ENCODE data around the gene TAF11L8. TPM values are rescaled to one million over a fixed set of nuclear protein-coding genes. Genes with fewer than 3 reads are reported as not detected.
"Not testable (repeated sequence)": the region's sequence is repeated elsewhere in the genome, so short reads cannot be mapped to it uniquely, and the experiment has no call there.

Gene TAF11L8
- total and polyA plus RNA-seq, 11 donors: not detected

GRCh38 chr5:17619354-17619753 is 28.6 kb upstream of the TAF11L8 start:
- DNase-seq (no peak), ATAC-seq (no peak)
- H3K36me3 ChIP-seq: no peaks in the 10 kb centered on the region
- intact Hi-C loops (cut with DNase I): no loop called here
- no peak for TF ChIP-seq CTCF (IDR thresholded peaks at IDR 0.05)
- TF ChIP-seq POLR2A (IDR thresholded peaks at IDR 0.05): no peak
- H3K27me3 ChIP-seq: no peaks in the 10 kb centered on the region
- no peak overlapping the region for H3K27ac ChIP-seq
- WGBS, 4 donors: 83 to 91% (median 86%) methylated on average over 3 of the region's 3 CpGs
- no peak overlapping the region for H3K4me3 ChIP-seq
- H3K4me1 ChIP-seq: no peaks in the 10 kb centered on the region
- H3K9me3 ChIP-seq: peaks cover 0 to 4% (median 0%) of the 10 kb centered on the region in 12 donors

- no peak for TF ChIP-seq POLR2A (IDR thresholded peaks at IDR 0.05)
- TF ChIP-seq CTCF (IDR thresholded peaks at IDR 0.05): no peak
- intact Hi-C loops (cut with DNase I): no loop called here
- ATAC-seq (no peak), DNase-seq (no peak)
- no peaks in the 10 kb centered on the region for H3K4me1 ChIP-seq
- 80 to 89% (median 88%) methylated on average over 12 to 17 of the region's 17 CpGs for WGBS, 4 donors
- H3K27me3 ChIP-seq: no peaks in the 10 kb centered on the region
- H3K4me3 ChIP-seq: no peak overlapping the region
- H3K27ac ChIP-seq: no peak overlapping the region
- no peaks in the 10 kb centered on the region for H3K9me3 ChIP-seq
- H3K36me3 ChIP-seq: no peaks in the 10 kb centered on the region
Measured at GRCh38 chr5:17614872-17615605, 24.3 kb upstream of the TAF11L8 start.

DNA sequence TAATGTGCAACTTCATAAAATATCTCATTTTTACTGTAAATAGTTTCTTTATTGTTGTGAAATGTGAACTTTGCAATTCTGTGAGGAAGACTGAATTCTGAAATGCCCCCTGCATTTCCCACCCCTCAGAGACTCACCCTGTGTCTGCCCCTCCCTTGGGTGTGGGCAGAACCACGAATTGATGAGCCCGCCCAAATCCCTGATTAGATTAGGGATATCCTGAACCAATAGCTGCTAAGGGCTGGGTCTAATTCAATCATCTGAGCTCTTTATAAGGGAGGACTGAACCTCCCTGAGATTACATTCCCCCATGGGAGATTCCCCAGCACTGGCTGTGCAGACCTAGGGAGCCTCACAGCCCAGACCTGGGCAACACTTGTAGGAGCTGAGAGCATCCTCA is 19.3 kb upstream of the TAF11L8 start, which contains the start of gene TAF11L12:
TSS of gene TAF11L12 (plus strand) at position 301 of the 400 bp plus-strand sequence.
- H3K36me3 ChIP-seq; H3K27ac ChIP-seq; ATAC-seq; DNase-seq; H3K4me1 ChIP-seq; H3K27me3 ChIP-seq; H3K9me3 ChIP-seq; intact Hi-C loops (cut with DNase I); H3K4me3 ChIP-seq: not testable (repeated sequence)
- 53 to 67% (median 65%) methylated on average over 2 of the region's 2 CpGs for WGBS, 4 donors

GRCh38 chr5:17607461-17607860 is 16.7 kb upstream of the TAF11L8 start:
- H3K27me3 ChIP-seq; ATAC-seq; H3K27ac ChIP-seq; DNase-seq; H3K4me1 ChIP-seq; intact Hi-C loops (cut with DNase I); H3K4me3 ChIP-seq; H3K36me3 ChIP-seq; H3K9me3 ChIP-seq: not testable (repeated sequence)
- WGBS, 4 donors: 78 to 88% (median 83%) methylated on average over 4 of the region's 4 CpGs

GRCh38 chr5:17604951-17605350 is 14.2 kb upstream of the TAF11L8 start:
- no peaks in the 10 kb centered on the region for H3K9me3 ChIP-seq
- no peak for TF ChIP-seq POLR2A (IDR thresholded peaks at IDR 0.05)
- H3K4me1 ChIP-seq: no peaks in the 10 kb centered on the region
- H3K4me3 ChIP-seq: no peak overlapping the region
- H3K27ac ChIP-seq: no peak overlapping the region
- DNase-seq: no peak
- 87 to 96% (median 91%) methylated on average over 12 to 14 of the region's 14 CpGs for WGBS, 4 donors
- ATAC-seq: no peak
- no peaks in the 10 kb centered on the region for H3K36me3 ChIP-seq
- intact Hi-C loops (cut with DNase I): no loop called here
- H3K27me3 ChIP-seq: no peaks in the 10 kb centered on the region

- intact Hi-C loops (cut with DNase I); DNase-seq; H3K27ac ChIP-seq; H3K27me3 ChIP-seq; ATAC-seq; H3K4me3 ChIP-seq; H3K36me3 ChIP-seq; H3K9me3 ChIP-seq; H3K4me1 ChIP-seq: not testable (repeated sequence)
- 48 to 66% (median 54%) methylated on average over 6 of the region's 6 CpGs for WGBS, 4 donors
Measured at GRCh38 chr5:17603880-17604279, 13.1 kb upstream of the TAF11L8 start, which contains the start of gene TAF11L11. Gene TAF11L11, plus strand, starts transcription at chr5:17604183.

DNA sequence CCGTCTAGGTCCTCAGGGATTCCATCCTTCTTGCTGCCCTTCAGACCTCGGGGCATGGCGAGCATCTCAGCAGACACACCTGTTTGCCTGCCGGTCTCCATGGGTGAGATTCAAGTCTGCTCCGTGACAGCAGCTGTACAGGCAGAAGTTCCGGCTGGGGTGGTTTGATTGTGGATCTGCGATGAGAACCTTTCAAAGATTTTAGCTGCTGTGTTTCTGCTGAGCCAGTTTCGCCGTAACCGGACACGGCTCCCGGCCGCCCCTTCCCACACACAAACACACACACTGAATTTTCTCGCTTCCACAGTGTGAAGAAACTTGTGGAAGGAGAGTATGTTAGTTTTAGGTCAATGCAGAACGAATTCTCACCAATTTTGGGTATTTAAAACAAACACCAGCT is 7.0 kb upstream of the TAF11L8 start, which contains the start of gene TAF11L10:
TSS of gene TAF11L10 (minus strand) at position 101 of the 400 bp plus-strand sequence.
- H3K27me3 ChIP-seq; ATAC-seq; H3K36me3 ChIP-seq; H3K27ac ChIP-seq; H3K9me3 ChIP-seq; H3K4me3 ChIP-seq; intact Hi-C loops (cut with DNase I); H3K4me1 ChIP-seq; DNase-seq: not testable (repeated sequence)
- no CpG with 5 or more reads among the region's 15 CpGs for WGBS, 4 donors

GRCh38 chr5:17594255-17594654 is 3.5 kb upstream of the TAF11L8 start, which contains the start of gene TAF11L9:
Gene TAF11L9, minus strand, starts transcription at chr5:17594394.
- H3K4me3 ChIP-seq; H3K4me1 ChIP-seq; H3K27ac ChIP-seq; DNase-seq; H3K9me3 ChIP-seq; H3K27me3 ChIP-seq; ATAC-seq; intact Hi-C loops (cut with DNase I); H3K36me3 ChIP-seq: not testable (repeated sequence)
- 87 to 95% (median 92%) methylated on average over 9 to 13 of the region's 15 CpGs for WGBS, 4 donors

GRCh38 chr5:17585658-17586057 is 5.1 kb downstream of the TAF11L8 start, which contains the start of gene TAF11L7:
Gene TAF11L7, minus strand, starts transcription at chr5:17585758.
- H3K4me3 ChIP-seq; intact Hi-C loops (cut with DNase I): not testable (repeated sequence)

More at GRCh38 chr5:17585658-17586057, 5.1 kb downstream of the TAF11L8 start, which contains the start of gene TAF11L7:
- WGBS, 4 donors: no CpG with 5 or more reads among the region's 16 CpGs
- H3K9me3 ChIP-seq, H3K27ac ChIP-seq, DNase-seq, ATAC-seq, H3K36me3 ChIP-seq, H3K27me3 ChIP-seq, H3K4me1 ChIP-seq: not testable (repeated sequence)

Measured in heart left ventricle (tissue), 16 donors.